HG03196 (cell line): ENCODE results near the gene SSRP1.
"Not testable (repeated sequence)": the region's sequence is repeated elsewhere in the genome, so short reads cannot be mapped to it uniquely, and the experiment has no call there.

Experiments used
- ATAC-seq: cut with Tn5 transposase; IDR thresholded peaks from one replicate; pipeline ENCODE4 v1.9.1; 2021; ENCODE audit not compliant: unreplicated experiment

Gene SSRP1

GRCh38 chr11:57303280-57303989 is 32.3 kb downstream of the SSRP1 start:
- ATAC-seq: no peak

- no peak for ATAC-seq
These were observed 33.2 kb downstream of the SSRP1 start for GRCh38 chr11:57302489-57302888.

GRCh38 chr11:57301711-57302423 is 33.8 kb downstream of the SSRP1 start:
- ATAC-seq: no peak

GRCh38 chr11:57300785-57301184 is 34.9 kb downstream of the SSRP1 start:
- no peak for ATAC-seq

GRCh38 chr11:57299150-57299737 is 36.4 kb downstream of the SSRP1 start:
- no peak for ATAC-seq

GRCh38 chr11:57297221-57297620 is 38.5 kb downstream of the SSRP1 start:
- ATAC-seq: no peak

- not testable (repeated sequence) for ATAC-seq
These were observed 39.5 kb downstream of the SSRP1 start for GRCh38 chr11:57296205-57296604.

- no peak for ATAC-seq
These were observed 41.2 kb downstream of the SSRP1 start for GRCh38 chr11:57294225-57295131.

- no peak for ATAC-seq
These were observed 45.4 kb downstream of the SSRP1 start for GRCh38 chr11:57290288-57290687.

- ATAC-seq: no peak
These were observed 46.7 kb downstream of the SSRP1 start for GRCh38 chr11:57288771-57289579.

GRCh38 chr11:57287884-57288283 is 47.8 kb downstream of the SSRP1 start:
- ATAC-seq: no peak

GRCh38 chr11:57283231-57283990 is 52.3 kb downstream of the SSRP1 start:
- ATAC-seq: no peak

GRCh38 chr11:57281546-57281945 is 54.1 kb downstream of the SSRP1 start:
- ATAC-seq: not testable (repeated sequence)

- ATAC-seq: no peak
These were observed 56.6 kb downstream of the SSRP1 start for GRCh38 chr11:57279116-57279515.

GRCh38 chr11:57278721-57279095 is 57.0 kb downstream of the SSRP1 start:
- ATAC-seq: no peak

- no peak for ATAC-seq
These were observed 57.6 kb downstream of the SSRP1 start for GRCh38 chr11:57277845-57278720.

GRCh38 chr11:57276971-57277675 is 58.6 kb downstream of the SSRP1 start:
- no peak for ATAC-seq
